Astrocyte (in vitro differentiated cells and primary cell): Measurements from ENCODE around the gene SYNGR1. TPM values are rescaled to one million over a fixed set of nuclear protein-coding genes. Genes with fewer than 3 reads are reported as not detected.
A peak's percentile ranks its signal among the peaks of the same experiment; 100 is the strongest.

Experiments used
- DNase-seq: peaks from one replicate; pipeline ENCODE4 v3.0.0-alpha.2; 2010; ENCODE audit warnings: low read depth
- FAIRE-seq: peaks from 2 replicates; lab custom pipeline; 2011; peaks lifted over from hg19 to GRCh38; lab: Jason Lieb, UNC
- H2AFZ ChIP-seq: 2 replicates; pipeline ENCODE4 v1.6.0; 2012; ENCODE audit warnings: low read depth, low read length, inconsistent platforms
- H3K27ac ChIP-seq: 2 replicates; pipeline ENCODE4 v1.5.1; 2011; ENCODE audit warnings: low read depth, low read length, inconsistent platforms
- H3K27me3 ChIP-seq: 2 replicates; pipeline ENCODE4 v1.6.0; 2011; ENCODE audit warnings: low read length, inconsistent platforms; ENCODE audit not compliant: insufficient read depth
- H3K36me3 ChIP-seq: 2 replicates; pipeline ENCODE4 v1.5.1; 2011; ENCODE audit warnings: low read length, inconsistent platforms; ENCODE audit not compliant: insufficient read depth
- H3K4me1 ChIP-seq: 2 replicates; pipeline ENCODE4 v1.5.1; 2011; ENCODE audit warnings: low read length, inconsistent platforms; ENCODE audit not compliant: insufficient read depth
- H3K4me2 ChIP-seq: 2 replicates; pipeline ENCODE4 v1.6.0; 2012; ENCODE audit warnings: low read length, inconsistent platforms
- H3K4me3 ChIP-seq: 2 replicates; pipeline ENCODE4 v1.5.1; 2011; ENCODE audit warnings: low read depth, mild to moderate bottlenecking, low read length, inconsistent platforms; ENCODE audit not compliant: insufficient read depth
- H3K79me2 ChIP-seq: 2 replicates; pipeline ENCODE4 v1.6.0; 2012; ENCODE audit warnings: mild to moderate bottlenecking, low read length, inconsistent platforms; ENCODE audit not compliant: insufficient read depth
- H3K9ac ChIP-seq: 2 replicates; pipeline ENCODE4 v1.6.0; 2012; ENCODE audit warnings: mild to moderate bottlenecking, low read length, inconsistent platforms
- H3K9me3 ChIP-seq: 2 replicates; pipeline ENCODE4 v1.5.1; 2012; ENCODE audit warnings: low read depth, mild to moderate bottlenecking, low read length, inconsistent platforms; ENCODE audit not compliant: insufficient read depth
- H4K20me1 ChIP-seq: 2 replicates; pipeline ENCODE4 v1.6.0; 2012; ENCODE audit warnings: low read length, inconsistent platforms; ENCODE audit not compliant: insufficient read depth
- H3K27ac Mint-ChIP-seq: one replicate; pipeline ENCODE4 v1.8.0; 2021; ENCODE audit warnings: mild to moderate bottlenecking, mixed read lengths; ENCODE audit not compliant: unreplicated experiment
- H3K27me3 Mint-ChIP-seq: one replicate; pipeline ENCODE4 v1.8.0; 2021; ENCODE audit warnings: low read depth, mixed read lengths; ENCODE audit not compliant: unreplicated experiment
- H3K36me3 Mint-ChIP-seq: one replicate; pipeline ENCODE4 v1.8.0; 2021; ENCODE audit warnings: low read depth, mixed read lengths; ENCODE audit not compliant: unreplicated experiment
- H3K4me1 Mint-ChIP-seq: one replicate; pipeline ENCODE4 v1.8.0; 2021; ENCODE audit warnings: low read depth, mixed read lengths; ENCODE audit not compliant: unreplicated experiment
- H3K4me3 Mint-ChIP-seq: one replicate; pipeline ENCODE4 v1.8.0; 2021; ENCODE audit warnings: mild to moderate bottlenecking, moderate library complexity, mixed read lengths; ENCODE audit not compliant: unreplicated experiment
- H3K9me3 Mint-ChIP-seq: one replicate; pipeline ENCODE4 v1.8.0; 2021; ENCODE audit warnings: mild to moderate bottlenecking, mixed read lengths; ENCODE audit not compliant: unreplicated experiment
- EZH2 ChIP-seq: IDR thresholded peaks from 2 replicates; pipeline ENCODE4 v1.6.1; 2012; ENCODE audit warnings: mild to moderate bottlenecking, low read length, inconsistent platforms; ENCODE audit not compliant: insufficient read depth
- total RNA-seq: library from RNA; stranded (reverse); gene quantifications from 2 replicates; pipeline ENCODE4 v1.2.1, GENCODE V29; 2021
- TF ChIP-seq, protein P1 (sequence below): IDR thresholded peaks from 2 replicates; pipeline ENCODE4 v1.5.1; 2011; ENCODE audit warnings: low read depth, mild to moderate bottlenecking, inconsistent platforms, low read length, moderate library complexity; ENCODE audit not compliant: insufficient read depth

Gene SYNGR1
- total RNA-seq, 1 donor from 2014 or later = 12.0 TPM

DNA sequence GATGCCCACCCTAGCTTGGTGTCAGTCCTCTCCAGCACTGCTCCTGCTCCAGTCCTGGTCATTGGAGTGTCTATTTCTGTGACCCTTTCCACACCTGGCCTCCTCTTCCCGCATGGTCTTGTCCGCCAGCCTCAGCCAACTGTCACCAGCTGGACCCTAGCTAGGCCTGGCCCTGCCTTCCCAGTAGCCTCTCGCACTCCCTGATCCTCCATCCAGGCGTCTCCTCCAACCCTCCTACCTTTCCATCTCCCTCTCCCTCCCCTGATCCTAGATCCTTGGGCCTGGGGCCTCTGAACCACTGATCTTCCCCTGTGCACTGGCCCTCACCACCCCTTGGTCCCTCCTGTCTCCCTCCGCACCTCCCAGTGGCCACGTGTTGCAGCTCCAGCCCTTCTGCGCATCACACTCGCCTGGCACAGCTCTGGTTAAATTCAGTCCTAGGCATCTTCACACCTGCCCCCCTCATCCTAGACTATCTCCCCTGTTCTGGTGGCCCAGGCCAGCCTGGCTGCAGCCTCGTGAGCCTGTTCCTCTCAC is 9.9 kb downstream of the SYNGR1 start:
- Histone ChIP-seq H2AFZ (no peak overlapping the region), H3K9me3 (no peaks in the 10 kb centered on the region), H4K20me1 (peaks cover 5% of the 10 kb centered on the region), H3K4me1 (no peaks in the 10 kb centered on the region), H3K36me3 (no peaks in the 10 kb centered on the region), H3K4me3 (no peak overlapping the region), H3K4me2 (no peak overlapping the region), H3K27ac (no peak overlapping the region), H3K9ac (no peak overlapping the region), H3K27me3 (no peaks in the 10 kb centered on the region), H3K79me2 (no peaks in the 10 kb centered on the region)
- Mint-ChIP-seq H3K4me1 (peaks cover 17% of the 10 kb centered on the region), H3K36me3 (peaks cover 8% of the 10 kb centered on the region), H3K27ac (no peak overlapping the region), H3K27me3 (peaks cover 11% of the 10 kb centered on the region), H3K9me3 (peaks cover 4% of the 10 kb centered on the region), H3K4me3 (no peak overlapping the region)
- TF ChIP-seq, protein P1, sequence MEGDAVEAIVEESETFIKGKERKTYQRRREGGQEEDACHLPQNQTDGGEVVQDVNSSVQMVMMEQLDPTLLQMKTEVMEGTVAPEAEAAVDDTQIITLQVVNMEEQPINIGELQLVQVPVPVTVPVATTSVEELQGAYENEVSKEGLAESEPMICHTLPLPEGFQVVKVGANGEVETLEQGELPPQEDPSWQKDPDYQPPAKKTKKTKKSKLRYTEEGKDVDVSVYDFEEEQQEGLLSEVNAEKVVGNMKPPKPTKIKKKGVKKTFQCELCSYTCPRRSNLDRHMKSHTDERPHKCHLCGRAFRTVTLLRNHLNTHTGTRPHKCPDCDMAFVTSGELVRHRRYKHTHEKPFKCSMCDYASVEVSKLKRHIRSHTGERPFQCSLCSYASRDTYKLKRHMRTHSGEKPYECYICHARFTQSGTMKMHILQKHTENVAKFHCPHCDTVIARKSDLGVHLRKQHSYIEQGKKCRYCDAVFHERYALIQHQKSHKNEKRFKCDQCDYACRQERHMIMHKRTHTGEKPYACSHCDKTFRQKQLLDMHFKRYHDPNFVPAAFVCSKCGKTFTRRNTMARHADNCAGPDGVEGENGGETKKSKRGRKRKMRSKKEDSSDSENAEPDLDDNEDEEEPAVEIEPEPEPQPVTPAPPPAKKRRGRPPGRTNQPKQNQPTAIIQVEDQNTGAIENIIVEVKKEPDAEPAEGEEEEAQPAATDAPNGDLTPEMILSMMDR = no peak
- TF ChIP-seq EZH2 = no peak
- DNase-seq (no peak), FAIRE-seq (no peak)

DNA sequence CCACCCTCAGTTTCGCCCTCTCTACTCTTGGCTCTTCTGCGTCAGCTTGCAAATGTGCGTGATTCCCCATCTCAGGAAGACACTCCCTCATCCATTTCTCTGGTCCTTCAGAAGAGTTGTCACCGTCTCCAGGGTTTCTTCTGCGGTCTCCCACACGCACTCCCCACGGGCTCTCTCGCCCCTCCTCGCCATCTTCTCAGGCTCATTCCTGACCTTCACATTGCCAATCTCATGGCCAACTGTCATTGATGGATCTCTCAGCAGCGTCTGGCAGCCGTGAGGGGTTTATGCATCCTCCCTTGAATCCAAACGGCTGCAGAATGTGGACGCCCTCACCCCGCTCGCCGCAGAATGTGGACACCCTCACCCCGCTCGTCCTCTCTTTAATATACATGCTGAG is 10.5 kb downstream of the SYNGR1 start:
- Histone ChIP-seq H3K27ac (no peak overlapping the region), H3K4me1 (no peaks in the 10 kb centered on the region), H3K36me3 (no peaks in the 10 kb centered on the region), H2AFZ (no peak overlapping the region), H3K79me2 (no peaks in the 10 kb centered on the region), H3K27me3 (no peaks in the 10 kb centered on the region), H3K4me3 (no peak overlapping the region), H3K9ac (no peak overlapping the region), H3K9me3 (no peaks in the 10 kb centered on the region), H4K20me1 (peaks cover 10% of the 10 kb centered on the region), H3K4me2 (no peak overlapping the region)
- H3K27me3 Mint-ChIP-seq = peaks cover 11% of the 10 kb centered on the region
- DNase-seq (no peak), FAIRE-seq (no peak)
- no peak overlapping the region for H3K27ac Mint-ChIP-seq
- TF ChIP-seq EZH2 = no peak
- TF ChIP-seq, protein P1 = no peak
- peaks cover 4% of the 10 kb centered on the region for H3K9me3 Mint-ChIP-seq
- H3K4me1 Mint-ChIP-seq = peaks cover 17% of the 10 kb centered on the region
- H3K4me3 Mint-ChIP-seq = no peak overlapping the region
- peaks cover 8% of the 10 kb centered on the region for H3K36me3 Mint-ChIP-seq

DNA sequence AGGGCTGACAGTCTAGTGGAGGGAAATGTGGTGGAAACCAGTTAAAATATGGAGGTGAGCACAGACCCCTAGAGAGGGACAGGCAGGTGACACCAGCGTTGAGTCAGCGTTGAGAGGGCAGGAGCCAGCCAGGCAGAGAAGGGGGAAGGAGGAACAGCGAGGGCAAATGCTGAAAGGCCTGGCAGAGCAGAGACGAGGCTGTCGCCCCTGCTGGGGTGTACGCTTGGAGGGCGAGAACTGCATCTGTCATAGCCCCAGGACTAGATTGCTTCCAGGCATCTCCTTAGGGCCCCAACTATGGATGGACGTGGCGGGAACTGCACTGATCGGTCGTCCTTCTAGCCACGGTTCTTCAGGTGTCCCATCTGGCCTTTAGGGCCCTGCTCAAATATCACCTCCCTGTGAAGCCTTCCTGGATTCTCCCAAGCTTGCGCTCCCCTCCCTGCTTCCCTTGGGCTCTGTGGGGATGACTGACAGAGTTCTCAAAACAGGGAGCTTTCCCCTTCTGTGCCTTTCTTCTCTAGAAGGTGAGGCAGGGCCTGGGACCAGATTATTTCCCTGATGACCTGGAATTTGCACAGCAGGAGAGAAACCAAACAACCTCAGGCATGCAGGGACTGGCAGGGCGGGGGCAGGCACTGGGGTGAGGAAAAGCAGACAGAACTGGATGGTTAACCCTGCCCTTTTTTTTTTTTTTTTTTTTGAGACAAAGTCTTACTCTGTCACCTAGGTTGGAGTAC is 11.1 kb downstream of the SYNGR1 start:
- no peak overlapping the region for H3K27ac Mint-ChIP-seq

More for the DNA sequence above, 11.1 kb downstream of the SYNGR1 start:
- no peaks in the 10 kb centered on the region for H3K4me1 ChIP-seq
- H3K4me1 Mint-ChIP-seq = peaks cover 17% of the 10 kb centered on the region
- peaks cover 11% of the 10 kb centered on the region for H3K27me3 Mint-ChIP-seq
- H3K9me3 Mint-ChIP-seq = peaks cover 4% of the 10 kb centered on the region
- H3K36me3 ChIP-seq = no peaks in the 10 kb centered on the region
- FAIRE-seq (no peak), DNase-seq (no peak)
- peaks cover 13% of the 10 kb centered on the region for H4K20me1 ChIP-seq
- H3K4me3 ChIP-seq = no peak overlapping the region
- H3K27ac ChIP-seq = no peak overlapping the region
- TF ChIP-seq, protein P1 = no peak
- no peak for TF ChIP-seq EZH2
- H3K4me2 ChIP-seq = no peak overlapping the region
- no peaks in the 10 kb centered on the region for H3K27me3 ChIP-seq
- H3K9ac ChIP-seq = no peak overlapping the region
- H3K36me3 Mint-ChIP-seq = peaks cover 8% of the 10 kb centered on the region
- peak overlapping the region; percentile 41 for H3K4me3 Mint-ChIP-seq
- no peak overlapping the region for H2AFZ ChIP-seq
- no peaks in the 10 kb centered on the region for H3K9me3 ChIP-seq
- no peaks in the 10 kb centered on the region for H3K79me2 ChIP-seq
